B cell (primary cell): Measurements from ENCODE around the gene CLEC2B. TPM values are rescaled to one million over a fixed set of nuclear protein-coding genes. Genes with fewer than 3 reads are reported as not detected.

ENCODE experiments used
- ATAC-seq: fragments of 200-7000 bp; cut with Tn5 transposase; one replicate; pipeline ENCODE4 v1.10.0; 2021; ENCODE audit warnings: low read depth, mild to moderate bottlenecking, moderate number of reproducible peaks, moderate library complexity
- CTCF ChIA-PET: fragments of 350-600 bp; sonication (Branson Sonifier 250); formaldehyde crosslinking; loops from one replicate; lab custom pipeline; 2021; ENCODE audit warnings: antibody characterized with exemption, inconsistent platforms; lab: Charles Lee
- POLR2A ChIA-PET: fragments of 350-600 bp; sonication (Branson Sonifier 250); formaldehyde crosslinking; loops from one replicate; lab custom pipeline; 2021; ENCODE audit warnings: antibody characterized with exemption; lab: Charles Lee
- DNase-seq: peaks from one replicate; pipeline ENCODE4 v3.0.0; 2013
- H2AFZ ChIP-seq: 2 replicates; pipeline ENCODE4 v1.6.1; 2012; ENCODE audit warnings: mild to moderate bottlenecking, low read depth, low read length; ENCODE audit not compliant: insufficient read depth, poor library complexity, severe bottlenecking
- H3K27ac ChIP-seq, 2 donors: 1 replicate in 1 of 2; 2 replicates in 1 of 2; pipeline ENCODE4 v1.5.1; 2012 to 2013; ENCODE audit warnings: low read length in 2 of 2, mild to moderate bottlenecking in 2 of 2, moderate library complexity in 1 of 2
- H3K27me3 ChIP-seq, 4 experiments: fragments of 200-600 bp in 1 of 4; sonication (generic) in 1 of 4; replicated peaks in 1 of 4; 1 replicate in 2 of 4; 2 replicates in 2 of 4; pipeline versions ENCODE4 v1.6.1 to v1.7.0; 2013 to 2016; ENCODE audit warnings: low read length in 3 of 4, mild to moderate bottlenecking in 2 of 4, mixed read lengths in 1 of 4, moderate library complexity in 1 of 4; ENCODE audit not compliant: insufficient read depth in 4 of 4, control insufficient read depth in 3 of 4; ENCODE audit errors: control extremely low read depth in 1 of 4
- H3K36me3 ChIP-seq, 2 experiments: replicated peaks in 1 of 2; 1 replicate in 1 of 2; 2 replicates in 1 of 2; pipeline versions ENCODE4 v1.6.1 to v1.7.1; 2013; ENCODE audit warnings: low read length in 1 of 2; ENCODE audit not compliant: insufficient read depth in 2 of 2, control insufficient read depth in 1 of 2; ENCODE audit errors: control extremely low read depth in 1 of 2, extremely low read depth in 1 of 2
- H3K4me1 ChIP-seq, 2 donors: fragments of 200-600 bp in 1 of 2; sonication (generic) in 1 of 2; 1 replicate in 1 of 2; 2 replicates in 1 of 2; pipeline versions ENCODE4 v1.5.1 to v1.6.1; 2013 to 2017; ENCODE audit warnings: low read length in 2 of 2; ENCODE audit not compliant: control insufficient read depth in 2 of 2, insufficient read depth in 2 of 2
- H3K4me2 ChIP-seq: replicated peaks from 2 replicates; pipeline ENCODE3; 2012; ENCODE audit warnings: mild to moderate bottlenecking, low read depth, low read length; ENCODE audit not compliant: poor library complexity, severe bottlenecking
- H3K4me3 ChIP-seq, 5 experiments: fragments of 200-600 bp in 1 of 5; sonication (generic) in 1 of 5; 1 replicate in 3 of 5; 2 replicates in 2 of 5; pipeline versions ENCODE4 v1.5.1 to v1.7.0; 2011 to 2016; ENCODE audit warnings: low read length in 4 of 5, mild to moderate bottlenecking in 4 of 5, low read depth in 2 of 5, control low read depth in 1 of 5, moderate library complexity in 1 of 5; ENCODE audit not compliant: insufficient read depth in 1 of 5; ENCODE audit errors: control extremely low read depth in 1 of 5, extremely low read depth in 1 of 5
- H3K79me2 ChIP-seq: fragments of 200-600 bp; sonication (generic); one replicate; pipeline ENCODE4 v1.6.0; 2016; ENCODE audit warnings: low read length; ENCODE audit not compliant: control insufficient read depth, insufficient read depth
- H3K9ac ChIP-seq: fragments of 200-600 bp; sonication (generic); 2 replicates; pipeline ENCODE4 v1.6.1; 2017; ENCODE audit warnings: mild to moderate bottlenecking, low read length, moderate library complexity
- H3K9me3 ChIP-seq, 3 donors: one replicate each; pipeline versions ENCODE4 v1.6.1 to v1.7.1; 2013; ENCODE audit warnings: low read length in 2 of 3; ENCODE audit not compliant: control insufficient read depth in 2 of 3, insufficient read depth in 1 of 3; ENCODE audit errors: control extremely low read depth in 1 of 3
- H4K20me1 ChIP-seq: 2 replicates; pipeline ENCODE4 v1.6.0; 2012; ENCODE audit warnings: mild to moderate bottlenecking, low read length; ENCODE audit not compliant: insufficient read depth, control insufficient read depth, poor library complexity, severe bottlenecking
- H3K27ac Mint-ChIP-seq: one replicate; pipeline ENCODE4 v1.8.0; 2021; ENCODE audit warnings: mixed read lengths
- H3K27me3 Mint-ChIP-seq: one replicate; pipeline ENCODE4 v1.8.0; 2021; ENCODE audit warnings: mixed read lengths
- H3K4me1 Mint-ChIP-seq: one replicate; pipeline ENCODE4 v1.8.0; 2021; ENCODE audit warnings: mixed read lengths
- H3K4me3 Mint-ChIP-seq: one replicate; pipeline ENCODE4 v1.8.0; 2021; ENCODE audit warnings: mixed read lengths
- H3K9me3 Mint-ChIP-seq: one replicate; pipeline ENCODE4 v1.8.0; 2022; ENCODE audit warnings: mixed read lengths; ENCODE audit not compliant: insufficient read depth
- CTCF ChIP-seq: fragments of 200-600 bp; IDR thresholded peaks from one replicate; pipeline ENCODE4 v1.8.0; 2022; ENCODE audit warnings: antibody characterized with exemption, mild to moderate bottlenecking
- EZH2 ChIP-seq: IDR thresholded peaks from 2 replicates; pipeline ENCODE4 v1.6.1; 2012; ENCODE audit warnings: borderline replicate concordance, low read depth, mild to moderate bottlenecking, moderate library complexity, low read length; ENCODE audit not compliant: insufficient read depth, poor library complexity, severe bottlenecking
- WGBS: methylation state at CpG from one replicate; pipeline ENCODE4 v1.1.5; 2013; ENCODE audit warnings: missing lambda C conversion rate; ENCODE audit not compliant: insufficient coverage; 5-methylcytosine and 5-hydroxymethylcytosine counted together
- intact Hi-C: fragments of 100-400 bp; cut with micrococcal nuclease; formaldehyde crosslinking; loops from one replicate; pipeline ENCODE4 v1.10.0; 2022
- polyA plus RNA-seq: library from polyadenylated mRNA; depleted of rRNA; stranded (reverse); fragments of >200 nt; gene quantifications from 2 replicates; pipeline ENCODE4 v1.2.3, GENCODE V29; 2012
- total RNA-seq, 2 donors: library from RNA; stranded (reverse); fragments of 120-200 nt in 1 of 2; gene quantifications; 1 replicate in 1 of 2; 2 replicates in 1 of 2; pipeline versions ENCODE4 v1.2.3 to v1.2.4, GENCODE V29; 2013 to 2022

Gene CLEC2B
- total and polyA plus RNA-seq, 2 donors (not counting 1 experiment from before 2014, with no cell fraction given) = 31.6 to 58.2 TPM

DNA sequence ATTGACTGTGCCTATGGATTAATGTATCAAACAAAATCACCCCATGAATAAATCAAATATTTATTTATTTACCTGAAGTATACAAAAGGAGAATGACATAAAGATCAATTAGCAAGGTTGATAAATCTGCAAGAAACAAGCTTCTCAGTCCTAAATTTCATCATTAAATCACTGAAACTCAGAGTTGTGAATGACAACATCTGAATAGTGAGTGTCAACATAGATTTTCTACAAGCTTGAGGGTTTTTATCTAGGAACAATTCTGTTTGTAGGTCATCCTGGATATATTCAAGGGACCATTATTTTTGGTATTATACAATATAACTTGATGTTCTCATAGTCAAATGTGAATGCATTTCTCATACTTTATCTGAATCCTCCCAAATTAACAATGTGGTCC lies 59.3 kb downstream of the CLEC2B start:
- no peak overlapping the region for H3K27ac ChIP-seq
- Mint-ChIP-seq H3K27me3 (peaks cover 21% of the 10 kb centered on the region), H3K4me3 (no peak overlapping the region), H3K27ac (no peak overlapping the region), H3K4me1 (peaks cover 21% of the 10 kb centered on the region), H3K9me3 (no peaks in the 10 kb centered on the region)
- peaks cover 10 to 23% of the 10 kb centered on the region in 2 donors for H3K4me1 ChIP-seq
- ATAC-seq (no peak), DNase-seq (no peak)
- no peak overlapping the region for H2AFZ ChIP-seq
- H4K20me1 ChIP-seq = no peaks in the 10 kb centered on the region
- H3K79me2 ChIP-seq = no peaks in the 10 kb centered on the region
- H3K4me2 ChIP-seq = no peak overlapping the region
- intact Hi-C loops = loop anchor here (5.0 kb wide), 1 partner anchor 57 kb away; the partner anchor contains the start of gene CLEC2B
- no peaks in the 10 kb centered on the region for H3K9me3 ChIP-seq
- no peak overlapping the region for H3K9ac ChIP-seq
- no peaks in the 10 kb centered on the region for H3K36me3 ChIP-seq
- POLR2A ChIA-PET = no interaction called here
- CTCF ChIA-PET = interaction anchor here (0.6 to 13.7 kb wide), 4 partner anchors 11 to 768 kb away, joined by 3 to 118 read pairs (median 16); no protein-coding TSS in a partner anchor
- H3K27me3 ChIP-seq = peaks cover 0 to 6% (median 2%) of the 10 kb centered on the region in 4 experiments
- TF ChIP-seq CTCF (no peak), EZH2 (no peak)
- H3K4me3 ChIP-seq = no peak overlapping the region

- no peak for ATAC-seq
- H3K27ac Mint-ChIP-seq = no peak overlapping the region
- Histone ChIP-seq H3K36me3 (no peaks in the 10 kb centered on the region), H3K27ac (no peak overlapping the region), H3K27me3 (peaks cover 0 to 6% (median 2%) of the 10 kb centered on the region in 4 experiments), H3K4me2 (no peak overlapping the region), H3K79me2 (no peaks in the 10 kb centered on the region), H3K9me3 (no peaks in the 10 kb centered on the region), H3K9ac (no peak overlapping the region), H2AFZ (no peak overlapping the region), H4K20me1 (no peaks in the 10 kb centered on the region), H3K4me1 (peaks cover 10 to 23% of the 10 kb centered on the region in 2 donors), H3K4me3 (no peak overlapping the region)
- no CpG with 5 or more reads among the region's 4 CpGs for WGBS
- H3K9me3 Mint-ChIP-seq = no peaks in the 10 kb centered on the region
- intact Hi-C loops = no loop called here
- DNase-seq = no peak
- no peak overlapping the region for H3K4me3 Mint-ChIP-seq
- no peak for TF ChIP-seq CTCF
- TF ChIP-seq EZH2 = no peak
- peaks cover 21% of the 10 kb centered on the region for H3K27me3 Mint-ChIP-seq
- CTCF ChIA-PET = interaction anchor here (1.1 to 13.7 kb wide), 3 partner anchors 10 to 100 kb away, joined by 3 to 118 read pairs (median 28); no protein-coding TSS in a partner anchor
- POLR2A ChIA-PET = no interaction called here
- peaks cover 21% of the 10 kb centered on the region for H3K4me1 Mint-ChIP-seq
These were observed 59.8 kb downstream of the CLEC2B start for GRCh38 chr12:9809338-9809737.
